Stomach smooth muscle (tissue), 2 donors: Measurements from ENCODE around the gene RIOK1.

Experiments used
- H3K27ac ChIP-seq: one replicate; pipeline ENCODE4 v1.7.0; 2013; ENCODE audit warnings: mild to moderate bottlenecking, low read length, inconsistent platforms
- H3K27me3 ChIP-seq, 2 donors: one replicate each; pipeline ENCODE4 v1.7.0; 2013; ENCODE audit warnings: low read length in 2 of 2; ENCODE audit not compliant: insufficient read depth in 2 of 2, control insufficient read depth in 1 of 2
- H3K36me3 ChIP-seq, 2 donors: one replicate each; pipeline ENCODE4 v1.7.0; 2013; ENCODE audit warnings: low read length in 2 of 2; ENCODE audit not compliant: control insufficient read depth in 2 of 2, insufficient read depth in 2 of 2
- H3K4me1 ChIP-seq: one replicate; pipeline ENCODE4 v1.7.0; 2013; ENCODE audit warnings: low read length; ENCODE audit not compliant: control insufficient read depth, insufficient read depth
- H3K4me3 ChIP-seq, 2 donors: one replicate each; pipeline ENCODE4 v1.7.0; 2013; ENCODE audit warnings: low read length in 2 of 2
- H3K9ac ChIP-seq, 2 donors: one replicate each; pipeline ENCODE4 v1.7.0; 2013; ENCODE audit warnings: low read length in 2 of 2, mild to moderate bottlenecking in 1 of 2
- H3K9me3 ChIP-seq, 2 donors: one replicate each; pipeline ENCODE4 v1.7.0; 2013; ENCODE audit warnings: low read length in 2 of 2; ENCODE audit not compliant: control insufficient read depth in 2 of 2
- donor health status: healthy.
- donor health status: Pancreatic carcinoma.

Gene RIOK1

DNA sequence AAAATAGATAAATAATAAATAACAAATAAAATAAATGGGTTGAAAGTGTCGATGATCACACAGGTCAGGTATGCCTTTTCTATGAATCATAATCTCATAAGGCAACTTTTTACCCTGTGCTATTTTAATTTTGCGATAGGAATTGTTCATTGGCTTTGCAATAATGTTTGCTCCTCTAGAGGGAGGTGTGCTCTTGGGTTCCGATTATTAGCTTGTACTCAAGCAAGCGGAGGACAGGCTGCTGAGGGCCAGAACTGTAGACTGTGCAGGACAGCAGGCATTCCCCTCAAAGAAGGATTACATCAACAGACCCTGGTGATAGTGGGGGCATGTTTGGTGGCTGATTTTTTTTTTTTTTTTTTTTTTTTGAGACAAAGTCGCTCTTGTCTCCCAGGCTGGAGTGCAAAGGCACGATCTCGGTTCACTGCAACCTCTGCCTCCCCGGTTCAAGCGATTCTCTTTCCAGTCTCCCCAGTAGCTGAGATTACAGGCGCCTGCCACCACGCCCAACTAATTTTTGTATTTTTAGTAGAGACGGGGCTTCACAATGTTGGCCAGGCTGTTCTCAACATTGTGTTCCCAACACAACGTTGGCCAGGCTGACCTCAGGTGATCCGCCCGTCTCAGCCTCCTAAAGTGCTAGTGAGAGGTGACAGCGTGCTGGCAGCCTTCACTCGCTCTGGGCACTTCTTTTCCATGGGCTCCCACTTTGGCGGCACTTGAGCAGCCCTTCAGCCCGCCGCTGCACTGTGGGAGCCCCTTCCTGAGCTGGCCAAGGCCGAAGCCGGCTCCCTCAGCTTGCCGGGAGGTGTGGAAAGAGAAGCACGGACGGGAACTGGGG is 35.6 kb downstream of the RIOK1 start:
- Histone ChIP-seq H3K27me3 (no peaks in the 10 kb centered on the region), H3K9ac (no peak overlapping the region), H3K4me3 (no peak overlapping the region), H3K36me3 (no peaks in the 10 kb centered on the region), H3K27ac (no peak overlapping the region), H3K9me3 (no peaks in the 10 kb centered on the region), H3K4me1 (no peaks in the 10 kb centered on the region)

DNA sequence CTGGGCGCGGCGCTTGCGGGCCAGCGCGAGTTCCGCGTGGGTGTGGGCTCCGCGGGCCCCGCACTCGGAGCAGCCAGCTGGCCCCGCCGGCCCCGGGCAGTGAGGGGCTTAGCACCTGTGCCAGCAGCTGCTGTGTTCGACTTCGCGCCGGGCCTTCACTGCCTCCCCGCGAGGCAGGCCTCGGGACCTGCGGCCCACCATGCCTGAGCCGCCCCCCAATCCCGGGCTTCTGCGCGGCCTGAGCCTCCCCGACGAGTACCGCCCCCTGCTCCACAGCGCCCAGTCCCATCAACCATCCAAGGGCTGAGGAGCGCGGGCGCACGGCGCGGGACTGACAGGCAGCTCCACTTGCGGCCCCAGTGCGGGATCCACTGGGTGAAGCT is 36.2 kb downstream of the RIOK1 start:
- no peaks in the 10 kb centered on the region for H3K9me3 ChIP-seq
- H3K4me1 ChIP-seq: no peaks in the 10 kb centered on the region
- H3K4me3 ChIP-seq: no peak overlapping the region
- H3K27ac ChIP-seq: no peak overlapping the region
- H3K9ac ChIP-seq: no peak overlapping the region
- H3K36me3 ChIP-seq: no peaks in the 10 kb centered on the region
- no peaks in the 10 kb centered on the region for H3K27me3 ChIP-seq

- no peaks in the 10 kb centered on the region for H3K27me3 ChIP-seq
- H3K36me3 ChIP-seq: no peaks in the 10 kb centered on the region
- no peak overlapping the region for H3K9ac ChIP-seq
- H3K4me1 ChIP-seq: no peaks in the 10 kb centered on the region
- H3K9me3 ChIP-seq: no peaks in the 10 kb centered on the region
- H3K4me3 ChIP-seq: no peak overlapping the region
- no peak overlapping the region for H3K27ac ChIP-seq
Measured at GRCh38 chr6:7426447-7427169, 37.0 kb downstream of the RIOK1 start.

GRCh38 chr6:7431313-7431673 is 41.7 kb downstream of the RIOK1 start:
- Histone ChIP-seq H3K9me3 (no peaks in the 10 kb centered on the region), H3K27me3 (peaks cover 0 to 2% of the 10 kb centered on the region in 2 donors), H3K9ac (no peak overlapping the region), H3K27ac (no peak overlapping the region), H3K36me3 (no peaks in the 10 kb centered on the region), H3K4me3 (no peak overlapping the region), H3K4me1 (no peaks in the 10 kb centered on the region)

DNA sequence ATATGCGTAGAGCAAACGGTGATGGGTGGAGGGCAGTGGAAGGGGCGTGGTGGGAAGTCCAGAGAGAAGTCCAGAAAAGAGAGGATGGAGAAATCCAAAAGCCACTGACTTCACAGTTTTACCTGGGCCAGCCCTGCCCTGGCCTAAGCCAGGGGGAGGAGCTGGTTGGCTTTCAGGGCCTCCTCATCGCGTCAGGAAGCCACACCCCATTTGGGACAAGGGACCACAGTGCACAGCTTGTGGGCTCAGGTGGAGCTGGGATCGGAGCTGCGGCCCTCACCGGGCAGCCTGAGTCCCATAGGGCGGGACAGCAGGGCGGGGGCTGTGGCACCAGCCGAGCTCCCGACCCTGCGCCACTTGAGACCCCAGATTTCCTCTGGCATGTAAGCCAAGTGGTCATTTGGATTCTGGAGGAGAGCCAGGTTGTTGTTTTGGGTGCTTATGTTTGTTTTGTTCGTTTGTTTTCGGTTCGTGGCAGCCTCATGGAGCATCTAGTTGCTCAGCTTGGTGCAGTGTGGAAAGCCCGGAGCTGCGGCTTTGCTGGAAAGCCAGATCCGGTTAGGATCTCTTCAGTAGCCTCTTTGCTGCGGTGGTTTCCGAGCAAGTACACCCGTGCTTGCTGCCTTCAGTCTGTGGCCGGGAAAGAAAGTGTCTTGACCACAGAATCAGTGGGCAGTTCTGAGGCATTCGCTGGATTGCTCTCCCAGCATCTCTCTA is 42.2 kb downstream of the RIOK1 start:
- Histone ChIP-seq H3K9ac (no peak overlapping the region), H3K27me3 (peaks cover 0 to 2% of the 10 kb centered on the region in 2 donors), H3K36me3 (no peaks in the 10 kb centered on the region), H3K27ac (no peak overlapping the region), H3K4me1 (no peaks in the 10 kb centered on the region), H3K4me3 (no peak overlapping the region), H3K9me3 (no peaks in the 10 kb centered on the region)

DNA sequence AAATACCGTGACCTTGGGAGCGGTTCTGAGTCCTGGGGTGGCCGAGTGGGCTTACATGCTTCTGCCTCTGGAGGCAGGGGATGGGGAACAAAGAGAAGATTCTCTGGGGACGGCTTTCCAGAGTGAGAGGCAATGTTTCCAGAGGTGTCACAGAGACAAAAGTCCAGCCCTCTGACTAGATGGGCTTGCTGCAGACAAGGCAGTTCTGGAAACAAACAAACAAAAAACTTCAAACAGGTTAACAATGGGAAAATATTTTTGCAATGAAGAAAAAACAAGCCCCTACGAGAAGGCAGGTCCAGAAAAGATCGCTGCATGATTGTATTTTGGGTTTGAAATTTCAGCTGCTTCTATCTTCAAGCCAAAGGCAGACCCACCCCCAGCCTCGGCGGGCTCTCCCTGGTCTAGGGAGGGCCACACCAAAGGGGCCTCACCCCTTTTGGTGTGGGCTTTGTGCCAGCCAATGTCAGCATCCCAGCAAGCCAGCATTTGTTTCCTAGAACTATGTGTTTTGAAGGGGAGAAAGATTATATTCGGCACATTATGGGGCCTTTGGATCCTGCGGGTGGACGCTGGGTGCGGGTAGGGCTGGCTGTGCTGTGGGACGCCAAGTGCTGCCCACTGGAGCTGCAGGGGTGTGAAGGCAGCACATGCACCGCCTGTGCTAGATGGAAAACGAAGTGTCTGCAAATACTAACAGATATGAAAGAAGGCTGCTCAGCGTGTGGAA is 42.9 kb downstream of the RIOK1 start:
- no peaks in the 10 kb centered on the region for H3K9me3 ChIP-seq
- no peak overlapping the region for H3K27ac ChIP-seq

GRCh38 chr6:7433121-7433617 is 43.6 kb downstream of the RIOK1 start:
- no peak overlapping the region for H3K4me3 ChIP-seq
- no peak overlapping the region for H3K9ac ChIP-seq
- H3K4me1 ChIP-seq: no peaks in the 10 kb centered on the region
- H3K9me3 ChIP-seq: no peaks in the 10 kb centered on the region
- H3K27ac ChIP-seq: no peak overlapping the region
- H3K36me3 ChIP-seq: no peaks in the 10 kb centered on the region
- peaks cover 0 to 2% of the 10 kb centered on the region in 2 donors for H3K27me3 ChIP-seq

More for the DNA sequence above, 42.9 kb downstream of the RIOK1 start:
- H3K27me3 ChIP-seq: peaks cover 0 to 2% of the 10 kb centered on the region in 2 donors
- H3K4me1 ChIP-seq: no peaks in the 10 kb centered on the region
- no peaks in the 10 kb centered on the region for H3K36me3 ChIP-seq
- no peak overlapping the region for H3K4me3 ChIP-seq
- no peak overlapping the region for H3K9ac ChIP-seq

- Histone ChIP-seq H3K4me3 (no peak overlapping the region), H3K27me3 (peaks cover 0 to 2% of the 10 kb centered on the region in 2 donors), H3K27ac (no peak overlapping the region), H3K36me3 (no peaks in the 10 kb centered on the region), H3K9me3 (no peaks in the 10 kb centered on the region), H3K4me1 (no peaks in the 10 kb centered on the region), H3K9ac (no peak overlapping the region)
Measured at GRCh38 chr6:7434672-7435071, 45.1 kb downstream of the RIOK1 start.

DNA sequence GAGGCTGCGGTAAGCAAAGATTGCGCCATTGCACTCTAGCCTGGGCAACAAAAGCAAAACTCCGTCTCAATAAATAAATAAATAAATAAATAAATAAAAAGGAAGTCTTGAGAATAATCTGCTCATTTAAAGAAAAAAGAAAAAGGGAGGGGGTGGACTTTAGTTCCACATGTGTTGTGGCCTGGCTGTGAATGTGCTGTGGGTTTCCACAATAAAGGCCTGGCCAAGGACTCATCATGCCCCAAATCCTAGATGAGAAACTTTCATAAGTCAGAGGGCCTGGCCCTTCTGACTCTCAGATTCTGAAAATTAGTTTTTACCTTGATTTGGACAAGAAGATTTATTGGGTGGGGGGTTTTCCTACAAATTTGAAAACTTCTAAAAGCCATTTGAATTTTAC is 48.4 kb downstream of the RIOK1 start:
- H3K36me3 ChIP-seq: no peaks in the 10 kb centered on the region
- no peak overlapping the region for H3K9ac ChIP-seq
- H3K27me3 ChIP-seq: no peaks in the 10 kb centered on the region
- no peaks in the 10 kb centered on the region for H3K4me1 ChIP-seq
- H3K4me3 ChIP-seq: no peak overlapping the region
- no peak overlapping the region for H3K27ac ChIP-seq
- no peaks in the 10 kb centered on the region for H3K9me3 ChIP-seq

DNA sequence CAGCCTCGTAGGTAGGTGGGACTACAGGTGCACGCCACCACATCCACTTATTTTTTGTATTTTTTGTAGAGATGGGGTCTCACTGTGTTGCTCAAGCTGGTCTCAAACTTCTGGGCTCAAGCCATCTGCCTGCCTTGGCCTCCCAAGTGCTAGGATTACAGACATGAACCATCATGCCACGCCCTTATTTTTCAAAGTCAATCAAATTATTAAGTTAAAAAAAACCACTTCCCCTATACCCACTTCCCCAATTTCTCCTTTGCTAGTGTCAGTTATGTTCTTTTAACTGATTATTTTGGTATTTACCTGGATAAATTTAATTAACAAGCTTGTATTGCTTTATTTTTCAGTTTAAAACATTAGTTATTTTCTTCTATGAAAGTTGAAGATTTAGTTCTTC is 49.6 kb downstream of the RIOK1 start:
- Histone ChIP-seq H3K4me1 (no peaks in the 10 kb centered on the region), H3K27me3 (no peaks in the 10 kb centered on the region), H3K27ac (no peak overlapping the region), H3K9ac (no peak overlapping the region), H3K4me3 (no peak overlapping the region), H3K36me3 (no peaks in the 10 kb centered on the region), H3K9me3 (no peaks in the 10 kb centered on the region)
